ENCODE data around the gene GJD4. TPM values are rescaled to one million over a fixed set of nuclear protein-coding genes. Genes with fewer than 3 reads are reported as not detected.

GJD4 gene
- polyA plus RNA-seq, 6 donors from 2014 or later, result not detected

DNA sequence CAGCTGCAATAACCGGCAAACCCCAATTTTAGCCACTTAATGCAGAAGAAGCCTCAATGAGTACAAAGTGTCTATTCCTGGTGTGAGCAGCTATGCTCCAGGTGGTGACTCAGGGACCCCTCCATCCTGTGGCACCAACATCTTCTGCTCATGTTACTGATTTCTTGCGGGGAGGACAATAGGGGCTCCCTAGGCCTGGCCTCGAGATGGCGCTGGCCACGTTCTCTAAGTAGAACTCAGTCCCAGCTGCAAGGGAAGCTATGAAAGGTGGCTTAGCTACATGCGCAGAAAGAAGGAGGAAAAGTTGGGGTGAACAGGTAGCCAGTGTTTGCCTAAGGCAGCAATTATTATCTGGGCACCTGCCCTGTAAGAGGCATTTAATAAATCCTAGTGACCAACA is 6.6 kb downstream of the GJD4 start:
- H3K27me3 Mint-ChIP-seq, result peaks cover 37 to 58% (median 52%) of the 10 kb centered on the region in 3 donors
- ATAC-seq (ENCODE audit: low read depth in 2 of 2), result no peak
- H3K36me3 Mint-ChIP-seq, result peaks cover 0 to 14% of the 10 kb centered on the region in 2 donors
- DNase-seq, result no peak
- H3K9me3 Mint-ChIP-seq, result peaks cover 0 to 13% (median 10%) of the 10 kb centered on the region in 7 donors
- H3K27ac Mint-ChIP-seq, result no peak overlapping the region
- H3K4me1 Mint-ChIP-seq, result peaks cover 6 to 9% (median 8%) of the 10 kb centered on the region in 3 donors
- peak overlapping the region in 1 of 8 donors; percentile 7 for H3K4me3 Mint-ChIP-seq

GRCh38 chr10:35612385-35613106 is 7.4 kb downstream of the GJD4 start:
- no peak overlapping the region for H3K27ac Mint-ChIP-seq
- H3K4me3 Mint-ChIP-seq, result no peak overlapping the region
- ATAC-seq (ENCODE audit: low read depth in 2 of 2) (no peak), DNase-seq (no peak)
- peaks cover 29 to 53% (median 46%) of the 10 kb centered on the region in 3 donors for H3K27me3 Mint-ChIP-seq
- peaks cover 0 to 13% (median 10%) of the 10 kb centered on the region in 7 donors for H3K9me3 Mint-ChIP-seq
- peaks cover under 1 to 4% (median 3%) of the 10 kb centered on the region in 3 donors for H3K4me1 Mint-ChIP-seq
- peaks cover 0 to 14% of the 10 kb centered on the region in 2 donors for H3K36me3 Mint-ChIP-seq

DNA sequence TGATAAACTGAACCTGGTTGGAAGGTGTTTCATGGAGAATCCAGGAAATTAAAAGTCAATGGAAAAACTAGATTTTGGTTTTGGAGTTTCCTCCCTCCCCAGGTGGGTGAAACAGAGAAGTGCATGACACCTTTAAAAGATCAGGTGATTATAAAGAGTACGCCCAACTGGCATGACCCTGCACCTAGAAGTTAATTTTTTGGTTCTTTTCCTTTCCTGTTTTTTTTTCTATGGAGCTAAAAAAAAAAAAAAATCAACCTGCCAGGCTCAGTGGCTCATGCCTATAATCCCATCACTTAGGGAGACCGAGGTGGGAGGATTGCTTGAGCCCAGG is 7.9 kb downstream of the GJD4 start:
- ATAC-seq (ENCODE audit: low read depth in 2 of 2), result no peak
- Mint-ChIP-seq H3K9me3 (peaks cover 0 to 13% (median 10%) of the 10 kb centered on the region in 7 donors), H3K27ac (no peak overlapping the region), H3K4me1 (peaks cover 0 to 3% (median 0%) of the 10 kb centered on the region in 3 donors), H3K27me3 (peaks cover 29 to 53% (median 43%) of the 10 kb centered on the region in 3 donors), H3K4me3 (no peak overlapping the region), H3K36me3 (peaks cover 0 to 14% of the 10 kb centered on the region in 2 donors)
- DNase-seq, result no peak

- DNase-seq (no peak), ATAC-seq (ENCODE audit: low read depth in 2 of 2) (no peak)
- Mint-ChIP-seq H3K36me3 (peaks cover 0 to 14% of the 10 kb centered on the region in 2 donors), H3K4me1 (peaks cover 0 to 3% (median 0%) of the 10 kb centered on the region in 3 donors), H3K27me3 (peaks cover 29 to 54% (median 43%) of the 10 kb centered on the region in 3 donors), H3K4me3 (no peak overlapping the region), H3K27ac (no peak overlapping the region), H3K9me3 (peaks cover 0 to 13% (median 10%) of the 10 kb centered on the region in 7 donors)
These were observed 8.6 kb downstream of the GJD4 start for GRCh38 chr10:35613597-35614226.

DNA sequence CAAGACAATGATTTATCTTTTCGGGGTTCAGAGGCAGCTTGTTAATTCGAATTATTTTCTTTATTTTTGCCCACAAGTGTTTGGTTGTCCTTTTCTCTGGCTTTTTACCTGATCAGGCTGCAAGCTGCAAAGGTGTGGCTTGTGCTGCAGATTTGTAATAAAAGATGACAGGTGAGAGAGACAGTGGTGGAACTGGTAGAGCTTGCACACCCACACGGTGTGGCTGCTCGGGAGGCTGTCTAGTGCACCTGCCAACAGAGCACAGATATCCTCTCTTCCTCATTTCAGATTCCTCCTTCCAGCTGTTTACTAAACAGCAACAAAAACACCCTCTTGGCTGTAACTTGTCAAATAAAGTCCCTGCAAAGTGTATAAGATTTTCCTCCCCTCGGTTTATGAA is 9.2 kb downstream of the GJD4 start:
- H3K27ac Mint-ChIP-seq, result no peak overlapping the region
- DNase-seq (no peak), ATAC-seq (ENCODE audit: low read depth in 2 of 2) (no peak)
- H3K9me3 Mint-ChIP-seq, result peaks cover 0 to 16% (median 14%) of the 10 kb centered on the region in 7 donors
- H3K4me3 Mint-ChIP-seq, result no peak overlapping the region
- H3K36me3 Mint-ChIP-seq, result peaks cover 0 to 14% of the 10 kb centered on the region in 2 donors
- H3K4me1 Mint-ChIP-seq, result peaks cover 0 to 3% (median 0%) of the 10 kb centered on the region in 3 donors
- peaks cover 25 to 60% (median 42%) of the 10 kb centered on the region in 3 donors for H3K27me3 Mint-ChIP-seq

- Mint-ChIP-seq H3K36me3 (peaks cover 4 to 7% of the 10 kb centered on the region in 2 donors), H3K4me3 (no peak overlapping the region), H3K27me3 (peaks cover 31 to 36% (median 34%) of the 10 kb centered on the region in 3 donors), H3K9me3 (peaks cover 0 to 12% (median 3%) of the 10 kb centered on the region in 7 donors), H3K27ac (peak overlapping the region in 1 of 6 donors; percentile 83), H3K4me1 (no peaks in the 10 kb centered on the region)
- ATAC-seq (ENCODE audit: low read depth in 2 of 2), result no peak
- no peak for DNase-seq
These were observed 21.9 kb downstream of the GJD4 start for GRCh38 chr10:35626971-35627507.

DNA sequence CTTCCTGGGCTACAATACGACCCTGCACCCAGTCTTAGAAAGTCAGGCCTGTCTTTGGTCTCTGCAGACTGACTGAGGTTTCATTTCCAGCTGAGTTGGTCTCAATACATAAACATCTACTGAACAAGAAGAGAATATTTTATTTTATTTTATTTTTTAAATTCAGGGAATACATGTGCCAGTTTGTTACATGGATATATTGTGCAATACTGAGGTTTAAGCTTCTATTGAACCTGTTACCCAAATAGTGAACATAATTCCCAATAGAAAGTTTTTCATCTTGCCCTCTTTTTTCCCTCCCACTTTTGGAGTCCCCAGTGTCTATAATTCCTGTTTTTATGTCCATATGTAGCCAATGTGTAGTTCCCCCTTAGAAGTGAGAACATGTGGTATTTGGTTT is 26.3 kb downstream of the GJD4 start:
- H3K36me3 Mint-ChIP-seq, result no peaks in the 10 kb centered on the region
- H3K4me3 Mint-ChIP-seq, result no peak overlapping the region
- no peak for DNase-seq
- H3K27ac Mint-ChIP-seq, result no peak overlapping the region
- H3K9me3 Mint-ChIP-seq, result peaks cover 0 to 10% (median 3%) of the 10 kb centered on the region in 7 donors
- H3K4me1 Mint-ChIP-seq, result peaks cover 0 to 7% (median 4%) of the 10 kb centered on the region in 3 donors
- no peak for ATAC-seq (ENCODE audit: low read depth in 2 of 2)
- H3K27me3 Mint-ChIP-seq, result peaks cover 32 to 50% (median 46%) of the 10 kb centered on the region in 3 donors

DNA sequence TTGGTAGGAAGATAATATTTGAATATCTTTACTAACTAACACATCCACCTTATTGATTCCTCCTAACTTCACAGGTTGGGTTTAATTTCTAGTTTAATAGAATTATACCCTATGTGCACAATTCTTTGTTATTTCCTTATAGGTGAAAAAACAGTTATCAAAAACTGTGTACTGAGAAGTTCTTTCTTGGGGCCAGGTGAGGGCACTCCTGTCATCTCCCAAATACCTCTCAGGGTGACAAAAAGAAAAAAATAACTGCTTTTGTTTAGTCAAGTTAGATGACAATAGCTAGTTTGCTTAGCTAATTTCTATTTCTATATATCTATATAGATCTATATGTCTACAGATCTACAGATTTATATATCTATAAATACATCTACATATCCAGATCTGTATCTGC is 26.9 kb downstream of the GJD4 start:
- ATAC-seq (ENCODE audit: low read depth in 2 of 2), result no peak
- H3K27ac Mint-ChIP-seq, result no peak overlapping the region

GRCh38 chr10:35633006-35633980 is 28.2 kb downstream of the GJD4 start:
- ATAC-seq (ENCODE audit: low read depth in 2 of 2) (no peak), DNase-seq (no peak)
- Mint-ChIP-seq H3K27me3 (peaks cover 47 to 68% (median 53%) of the 10 kb centered on the region in 3 donors), H3K27ac (no peak overlapping the region), H3K36me3 (no peaks in the 10 kb centered on the region), H3K4me3 (no peak overlapping the region), H3K4me1 (peaks cover 0 to 7% (median 4%) of the 10 kb centered on the region in 3 donors), H3K9me3 (peaks cover 0 to 8% (median 3%) of the 10 kb centered on the region in 7 donors)

More for the DNA sequence above, 26.9 kb downstream of the GJD4 start:
- Mint-ChIP-seq H3K9me3 (peaks cover 0 to 10% (median 3%) of the 10 kb centered on the region in 7 donors), H3K4me3 (no peak overlapping the region), H3K27me3 (peaks cover 38 to 57% (median 51%) of the 10 kb centered on the region in 3 donors), H3K36me3 (no peaks in the 10 kb centered on the region), H3K4me1 (peaks cover 0 to 7% (median 4%) of the 10 kb centered on the region in 3 donors)
- no peak for DNase-seq

DNA sequence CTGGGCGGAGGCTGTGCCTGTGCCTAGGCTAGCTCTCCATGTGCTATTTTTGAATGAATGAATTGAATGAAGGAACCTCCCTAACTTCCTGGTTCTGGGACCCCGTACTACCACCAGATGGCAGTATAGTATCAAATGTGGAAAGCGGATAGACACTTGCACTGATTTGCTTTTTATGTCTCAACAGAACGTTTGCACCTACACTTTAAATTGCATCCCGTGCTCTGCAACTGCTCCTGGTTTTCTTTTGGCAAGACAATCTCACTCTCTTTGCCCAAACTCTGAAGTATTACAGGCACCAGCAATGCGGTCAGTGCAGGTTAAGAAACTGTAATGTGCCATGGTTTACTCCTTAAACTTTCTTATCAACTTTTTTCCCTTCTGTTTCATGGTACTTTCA is 30.4 kb downstream of the GJD4 start:
- Mint-ChIP-seq H3K27ac (no peak overlapping the region), H3K27me3 (peaks cover 44 to 69% (median 44%) of the 10 kb centered on the region in 3 donors), H3K4me3 (peak overlapping the region in 1 of 8 donors; percentile 8), H3K4me1 (peaks cover 4 to 18% (median 8%) of the 10 kb centered on the region in 3 donors), H3K9me3 (peaks cover 0 to 2% (median 0%) of the 10 kb centered on the region in 7 donors), H3K36me3 (no peaks in the 10 kb centered on the region)
- DNase-seq (peak; percentile 63), ATAC-seq (ENCODE audit: low read depth in 2 of 2) (peak; percentile 77 to 90)

GRCh38 chr10:35636956-35637355 is 31.8 kb downstream of the GJD4 start:
- ATAC-seq (ENCODE audit: low read depth in 2 of 2) (no peak), DNase-seq (no peak)
- Mint-ChIP-seq H3K9me3 (peaks cover 0 to 2% (median 0%) of the 10 kb centered on the region in 7 donors), H3K36me3 (no peaks in the 10 kb centered on the region), H3K4me3 (peak overlapping the region in 1 of 8 donors; percentile 80), H3K27ac (no peak overlapping the region), H3K27me3 (peaks cover 44 to 65% (median 44%) of the 10 kb centered on the region in 3 donors), H3K4me1 (peaks cover 4 to 19% (median 8%) of the 10 kb centered on the region in 3 donors)

- ATAC-seq (ENCODE audit: low read depth in 2 of 2) (no peak), DNase-seq (no peak)
- Mint-ChIP-seq H3K27me3 (peaks cover 43 to 70% (median 44%) of the 10 kb centered on the region in 3 donors), H3K4me1 (peaks cover 7 to 24% (median 10%) of the 10 kb centered on the region in 3 donors), H3K9me3 (peaks cover 0 to 2% (median 0%) of the 10 kb centered on the region in 7 donors), H3K36me3 (no peaks in the 10 kb centered on the region), H3K4me3 (peak overlapping the region in 2 of 8 donors; percentile 57 to 80), H3K27ac (no peak overlapping the region)
These were observed 32.3 kb downstream of the GJD4 start for GRCh38 chr10:35637462-35637861.

Data from naive B cell (primary cell).